HepG2 (cell line): ENCODE measurements around the gene GLE1. TPM values are rescaled to one million over a fixed set of nuclear protein-coding genes. Genes with fewer than 3 reads are reported as not detected.

ENCODE experiments used
- AGO1 ChIP-seq: fragments of 200-400 bp; formaldehyde crosslinking; IDR thresholded peaks from 2 replicates; pipeline ENCODE4 v1.6.1; 2017; ENCODE audit warnings: mild to moderate bottlenecking, low read depth, low read length, moderate library complexity; ENCODE audit not compliant: poor library complexity, severe bottlenecking
- IRF2 ChIP-seq: IDR thresholded peaks from 2 replicates; pipeline ENCODE4 v1.6.1; 2018; ENCODE audit warnings: missing genetic modification reagents, missing compliant biosample characterization
- IRX3 ChIP-seq: sonication (generic); formaldehyde crosslinking; IDR thresholded peaks from 2 replicates; pipeline ENCODE4 v1.8.1; 2023; ENCODE audit warnings: mild to moderate bottlenecking, low read depth, missing genetic modification reagents, borderline replicate concordance
- KDM5B ChIP-seq: sonication (generic); formaldehyde crosslinking; IDR thresholded peaks from 2 replicates; pipeline ENCODE4 v1.4.0; 2020; ENCODE audit warnings: missing genetic modification reagents, mild to moderate bottlenecking, borderline replicate concordance
- KLF6 ChIP-seq: IDR thresholded peaks from 2 replicates; pipeline ENCODE4 v1.8.0; 2016; ENCODE audit warnings: missing biosample characterization, missing genetic modification reagents
- SP4 ChIP-seq: sonication (generic); formaldehyde crosslinking; IDR thresholded peaks from 2 replicates; pipeline ENCODE4 v1.8.1; 2023; ENCODE audit warnings: mild to moderate bottlenecking, missing genetic modification reagents
- U2AF1 ChIP-seq: fragments of 200-400 bp; formaldehyde crosslinking; optimal IDR thresholded peaks from 2 replicates; pipeline ENCODE3; 2017; ENCODE audit warnings: mild to moderate bottlenecking, low read depth, low read length
- U2AF2 ChIP-seq: fragments of 200-400 bp; formaldehyde crosslinking; IDR thresholded peaks from 2 replicates; pipeline ENCODE4 v1.6.1; 2017; ENCODE audit warnings: low read depth, mild to moderate bottlenecking, low read length
- ZBTB7A ChIP-seq: sonication (generic); formaldehyde crosslinking; IDR thresholded peaks from 2 replicates; pipeline ENCODE4 v1.8.0; 2022; ENCODE audit warnings: mild to moderate bottlenecking, missing genetic modification reagents
- ZKSCAN1 ChIP-seq: fragments of 150-350 bp; IDR thresholded peaks from 2 replicates; pipeline ENCODE4 v1.6.1; 2014; ENCODE audit warnings: low read length
- ZNF121 ChIP-seq: sonication (generic); formaldehyde crosslinking; IDR thresholded peaks from 2 replicates; pipeline ENCODE4 v1.5.0; 2020; ENCODE audit warnings: mild to moderate bottlenecking, missing genetic modification reagents
- ZNF282 ChIP-seq: fragments of 450-650 bp; IDR thresholded peaks from 2 replicates; pipeline ENCODE4 v1.6.1; 2018; ENCODE audit not compliant: partially characterized antibody
- ZNF550 ChIP-seq: sonication (generic); formaldehyde crosslinking; IDR thresholded peaks from 2 replicates; pipeline ENCODE4 v1.4.0; 2020; ENCODE audit warnings: mild to moderate bottlenecking, missing genetic modification reagents, borderline replicate concordance
- ZNF713 ChIP-seq: sonication (generic); formaldehyde crosslinking; IDR thresholded peaks from 2 replicates; pipeline ENCODE4 v1.4.0; 2020; ENCODE audit warnings: mild to moderate bottlenecking, missing genetic modification reagents
- polyA plus RNA-seq, 8 experiments: library from polyadenylated mRNA; depleted of rRNA in 3 of 8; stranded (reverse) in 7 of 8; unstranded in 1 of 8; fragments of >200 nt; fragmentation: Illumina TruSeq in 4 of 8; extraction: Trizol in 4 of 8; gene quantifications; 2 replicates each; pipeline versions ENCODE4 v1.2.1 to v1.2.3, GENCODE V29; 2011 to 2016; ENCODE audit warnings: low read depth in 4 of 8, missing spikeins in 1 of 8, mixed read lengths in 1 of 8; ENCODE audit not compliant: insufficient read depth in 1 of 8
- total RNA-seq, 5 experiments: library from RNA; depleted of rRNA; stranded (reverse); fragments of >200 nt; fragmentation: Illumina TruSeq; extraction: Trizol; gene quantifications; 2 replicates each; pipeline ENCODE4 v1.2.3, GENCODE V29; 2016; ENCODE audit warnings: low read depth in 1 of 5
- TF ChIP-seq, protein P1 (sequence below): sonication (generic); formaldehyde crosslinking; IDR thresholded peaks from 2 replicates; pipeline ENCODE4 v1.4.0; 2020; ENCODE audit warnings: low read depth, mild to moderate bottlenecking, missing genetic modification reagents
- TF ChIP-seq, protein P2 (sequence below): sonication (generic); formaldehyde crosslinking; IDR thresholded peaks from 2 replicates; pipeline ENCODE4 v1.9.0; 2021; ENCODE audit warnings: missing genetic modification reagents, borderline replicate concordance
- TF ChIP-seq, protein P3 (sequence below): sonication (generic); formaldehyde crosslinking; conservative IDR thresholded peaks from 2 replicates; pipeline ENCODE4 v1.4.0; 2020; ENCODE audit warnings: missing genetic modification reagents
- TF ChIP-seq, protein P4 (sequence below): sonication (generic); formaldehyde crosslinking; IDR thresholded peaks from 2 replicates; pipeline ENCODE4 v1.4.0; 2020; ENCODE audit warnings: missing genetic modification reagents

GLE1 gene
- total and polyA plus RNA-seq, 2 of the 13 experiments (the other 11 are each of a cell fraction or from before 2014, with no cell fraction given) = 14.7 to 28.8 TPM

DNA sequence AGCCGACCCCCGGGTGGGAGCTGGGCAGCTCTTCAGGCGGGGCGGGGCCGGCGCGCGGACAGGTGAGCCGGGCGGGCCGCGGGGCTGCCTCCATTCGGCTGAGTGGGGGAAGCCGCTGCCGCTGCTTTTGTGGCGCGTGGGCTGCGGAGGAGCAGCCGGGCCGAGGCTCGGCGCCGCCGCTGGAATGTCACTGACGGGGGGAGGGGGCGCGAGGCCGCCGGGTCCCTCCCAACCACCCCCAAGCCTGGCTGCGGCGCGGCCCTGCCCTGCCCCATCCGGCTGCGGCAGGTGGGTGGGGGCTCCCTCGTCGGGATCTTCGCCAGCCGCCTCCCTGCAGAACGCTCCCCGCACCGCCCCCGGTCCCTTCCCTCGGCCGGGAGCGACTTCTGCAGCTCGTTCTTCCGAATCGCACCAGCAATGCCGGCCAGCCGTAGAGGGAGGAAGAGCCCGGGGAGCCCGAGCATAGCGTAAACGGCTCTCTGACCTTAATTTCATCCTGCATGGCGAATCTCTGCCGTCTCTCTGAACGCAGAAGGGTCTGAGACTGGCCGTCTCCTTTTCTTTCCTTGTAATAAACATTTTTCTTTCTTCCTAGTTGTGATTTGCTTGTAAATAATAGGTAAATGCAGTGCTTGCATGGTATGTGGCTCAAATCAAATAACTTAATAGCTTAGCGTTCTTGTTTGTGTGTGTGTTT is 48.4 kb downstream of the GLE1 start (continued):
- TF ChIP-seq, protein P1, sequence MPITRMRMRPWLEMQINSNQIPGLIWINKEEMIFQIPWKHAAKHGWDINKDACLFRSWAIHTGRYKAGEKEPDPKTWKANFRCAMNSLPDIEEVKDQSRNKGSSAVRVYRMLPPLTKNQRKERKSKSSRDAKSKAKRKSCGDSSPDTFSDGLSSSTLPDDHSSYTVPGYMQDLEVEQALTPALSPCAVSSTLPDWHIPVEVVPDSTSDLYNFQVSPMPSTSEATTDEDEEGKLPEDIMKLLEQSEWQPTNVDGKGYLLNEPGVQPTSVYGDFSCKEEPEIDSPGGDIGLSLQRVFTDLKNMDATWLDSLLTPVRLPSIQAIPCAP (CRISPR knock-in tag) = 0 out of 2 replicates have a peak, but pooled peaks have one; percentile 31
- TF ChIP-seq IRX3 (CRISPR knock-in tag) (no peak), AGO1 (peak; percentile 11), KLF6 (CRISPR knock-in tag) (no peak), ZNF550 (CRISPR knock-in tag) (no peak), ZNF713 (no peak), ZNF121 (CRISPR knock-in tag) (no peak), KDM5B (CRISPR knock-in tag) (peak; percentile 22; the same call in 1 of the 2 replicates), ZKSCAN1 (no peak), U2AF1 (no peak), U2AF2 (no peak), ZBTB7A (CRISPR knock-in tag) (no peak), ZNF282 (no peak), IRF2 (CRISPR knock-in tag) (no peak), SP4 (CRISPR knock-in tag) (no peak)
- TF ChIP-seq, protein P2, sequence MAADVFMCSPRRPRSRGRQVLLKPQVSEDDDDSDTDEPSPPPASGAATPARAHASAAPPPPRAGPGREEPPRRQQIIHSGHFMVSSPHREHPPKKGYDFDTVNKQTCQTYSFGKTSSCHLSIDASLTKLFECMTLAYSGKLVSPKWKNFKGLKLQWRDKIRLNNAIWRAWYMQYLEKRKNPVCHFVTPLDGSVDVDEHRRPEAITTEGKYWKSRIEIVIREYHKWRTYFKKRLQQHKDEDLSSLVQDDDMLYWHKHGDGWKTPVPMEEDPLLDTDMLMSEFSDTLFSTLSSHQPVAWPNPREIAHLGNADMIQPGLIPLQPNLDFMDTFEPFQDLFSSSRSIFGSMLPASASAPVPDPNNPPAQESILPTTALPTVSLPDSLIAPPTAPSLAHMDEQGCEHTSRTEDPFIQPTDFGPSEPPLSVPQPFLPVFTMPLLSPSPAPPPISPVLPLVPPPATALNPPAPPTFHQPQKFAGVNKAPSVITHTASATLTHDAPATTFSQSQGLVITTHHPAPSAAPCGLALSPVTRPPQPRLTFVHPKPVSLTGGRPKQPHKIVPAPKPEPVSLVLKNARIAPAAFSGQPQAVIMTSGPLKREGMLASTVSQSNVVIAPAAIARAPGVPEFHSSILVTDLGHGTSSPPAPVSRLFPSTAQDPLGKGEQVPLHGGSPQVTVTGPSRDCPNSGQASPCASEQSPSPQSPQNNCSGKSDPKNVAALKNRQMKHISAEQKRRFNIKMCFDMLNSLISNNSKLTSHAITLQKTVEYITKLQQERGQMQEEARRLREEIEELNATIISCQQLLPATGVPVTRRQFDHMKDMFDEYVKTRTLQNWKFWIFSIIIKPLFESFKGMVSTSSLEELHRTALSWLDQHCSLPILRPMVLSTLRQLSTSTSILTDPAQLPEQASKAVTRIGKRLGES (CRISPR knock-in tag) = no peak
- TF ChIP-seq, protein P3, sequence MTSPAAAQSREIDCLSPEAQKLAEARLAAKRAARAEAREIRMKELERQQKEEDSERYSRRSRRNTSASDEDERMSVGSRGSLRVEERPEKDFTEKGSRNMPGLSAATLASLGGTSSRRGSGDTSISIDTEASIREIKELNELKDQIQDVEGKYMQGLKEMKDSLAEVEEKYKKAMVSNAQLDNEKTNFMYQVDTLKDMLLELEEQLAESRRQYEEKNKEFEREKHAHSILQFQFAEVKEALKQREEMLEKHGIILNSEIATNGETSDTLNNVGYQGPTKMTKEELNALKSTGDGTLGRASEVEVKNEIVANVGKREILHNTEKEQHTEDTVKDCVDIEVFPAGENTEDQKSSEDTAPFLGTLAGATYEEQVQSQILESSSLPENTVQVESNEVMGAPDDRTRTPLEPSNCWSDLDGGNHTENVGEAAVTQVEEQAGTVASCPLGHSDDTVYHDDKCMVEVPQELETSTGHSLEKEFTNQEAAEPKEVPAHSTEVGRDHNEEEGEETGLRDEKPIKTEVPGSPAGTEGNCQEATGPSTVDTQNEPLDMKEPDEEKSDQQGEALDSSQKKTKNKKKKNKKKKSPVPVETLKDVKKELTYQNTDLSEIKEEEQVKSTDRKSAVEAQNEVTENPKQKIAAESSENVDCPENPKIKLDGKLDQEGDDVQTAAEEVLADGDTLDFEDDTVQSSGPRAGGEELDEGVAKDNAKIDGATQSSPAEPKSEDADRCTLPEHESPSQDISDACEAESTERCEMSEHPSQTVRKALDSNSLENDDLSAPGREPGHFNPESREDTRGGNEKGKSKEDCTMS = no peak
- TF ChIP-seq, protein P4, sequence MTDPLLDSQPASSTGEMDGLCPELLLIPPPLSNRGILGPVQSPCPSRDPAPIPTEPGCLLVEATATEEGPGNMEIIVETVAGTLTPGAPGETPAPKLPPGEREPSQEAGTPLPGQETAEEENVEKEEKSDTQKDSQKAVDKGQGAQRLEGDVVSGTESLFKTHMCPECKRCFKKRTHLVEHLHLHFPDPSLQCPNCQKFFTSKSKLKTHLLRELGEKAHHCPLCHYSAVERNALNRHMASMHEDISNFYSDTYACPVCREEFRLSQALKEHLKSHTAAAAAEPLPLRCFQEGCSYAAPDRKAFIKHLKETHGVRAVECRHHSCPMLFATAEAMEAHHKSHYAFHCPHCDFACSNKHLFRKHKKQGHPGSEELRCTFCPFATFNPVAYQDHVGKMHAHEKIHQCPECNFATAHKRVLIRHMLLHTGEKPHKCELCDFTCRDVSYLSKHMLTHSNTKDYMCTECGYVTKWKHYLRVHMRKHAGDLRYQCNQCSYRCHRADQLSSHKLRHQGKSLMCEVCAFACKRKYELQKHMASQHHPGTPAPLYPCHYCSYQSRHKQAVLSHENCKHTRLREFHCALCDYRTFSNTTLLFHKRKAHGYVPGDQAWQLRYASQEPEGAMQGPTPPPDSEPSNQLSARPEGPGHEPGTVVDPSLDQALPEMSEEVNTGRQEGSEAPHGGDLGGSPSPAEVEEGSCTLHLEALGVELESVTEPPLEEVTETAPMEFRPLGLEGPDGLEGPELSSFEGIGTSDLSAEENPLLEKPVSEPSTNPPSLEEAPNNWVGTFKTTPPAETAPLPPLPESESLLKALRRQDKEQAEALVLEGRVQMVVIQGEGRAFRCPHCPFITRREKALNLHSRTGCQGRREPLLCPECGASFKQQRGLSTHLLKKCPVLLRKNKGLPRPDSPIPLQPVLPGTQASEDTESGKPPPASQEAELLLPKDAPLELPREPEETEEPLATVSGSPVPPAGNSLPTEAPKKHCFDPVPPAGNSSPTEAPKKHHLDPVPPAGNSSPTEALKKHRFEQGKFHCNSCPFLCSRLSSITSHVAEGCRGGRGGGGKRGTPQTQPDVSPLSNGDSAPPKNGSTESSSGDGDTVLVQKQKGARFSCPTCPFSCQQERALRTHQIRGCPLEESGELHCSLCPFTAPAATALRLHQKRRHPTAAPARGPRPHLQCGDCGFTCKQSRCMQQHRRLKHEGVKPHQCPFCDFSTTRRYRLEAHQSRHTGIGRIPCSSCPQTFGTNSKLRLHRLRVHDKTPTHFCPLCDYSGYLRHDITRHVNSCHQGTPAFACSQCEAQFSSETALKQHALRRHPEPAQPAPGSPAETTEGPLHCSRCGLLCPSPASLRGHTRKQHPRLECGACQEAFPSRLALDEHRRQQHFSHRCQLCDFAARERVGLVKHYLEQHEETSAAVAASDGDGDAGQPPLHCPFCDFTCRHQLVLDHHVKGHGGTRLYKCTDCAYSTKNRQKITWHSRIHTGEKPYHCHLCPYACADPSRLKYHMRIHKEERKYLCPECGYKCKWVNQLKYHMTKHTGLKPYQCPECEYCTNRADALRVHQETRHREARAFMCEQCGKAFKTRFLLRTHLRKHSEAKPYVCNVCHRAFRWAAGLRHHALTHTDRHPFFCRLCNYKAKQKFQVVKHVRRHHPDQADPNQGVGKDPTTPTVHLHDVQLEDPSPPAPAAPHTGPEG = no peak
